GM12878 (cell line): ENCODE measurements around the gene ABHD2.

ENCODE experiments used
- EP300 ChIP-seq, 2 experiments: fragments of 150-350 bp in 1 of 2; IDR thresholded peaks; 2 replicates each; pipeline ENCODE4 v1.6.1; 2011 to 2012; ENCODE audit warnings: low read depth in 2 of 2, low read length in 2 of 2, borderline replicate concordance in 1 of 2, improper control_type of control experiment in 1 of 2, inconsistent platforms in 1 of 2; ENCODE audit not compliant: control insufficient read depth in 1 of 2
- EZH2 ChIP-seq: IDR thresholded peaks from 2 replicates; pipeline ENCODE4 v1.6.1; 2012; ENCODE audit warnings: low read depth, mild to moderate bottlenecking, control low read depth, inconsistent platforms, low read length, borderline replicate concordance; ENCODE audit not compliant: control insufficient read depth
- POLR2AphosphoS5 ChIP-seq: IDR thresholded peaks from 2 replicates; pipeline ENCODE4 v1.6.1; 2011; ENCODE audit warnings: mild to moderate bottlenecking, low read length, inconsistent platforms
- TF ChIP-seq, protein P1 (sequence below), 3 experiments: IDR thresholded peaks in 2 of 3; conservative IDR thresholded peaks in 1 of 3; 2 replicates each; pipeline ENCODE4 v1.5.1; 2011; ENCODE audit warnings: low read depth in 3 of 3, low read length in 3 of 3, mild to moderate bottlenecking in 3 of 3, control low read depth in 2 of 3, moderate library complexity in 2 of 3, inconsistent platforms in 1 of 3, mixed read lengths in 1 of 3; ENCODE audit not compliant: control insufficient read depth in 2 of 3, insufficient read depth in 1 of 3; ENCODE audit errors: extremely low read depth in 1 of 3

DNA sequence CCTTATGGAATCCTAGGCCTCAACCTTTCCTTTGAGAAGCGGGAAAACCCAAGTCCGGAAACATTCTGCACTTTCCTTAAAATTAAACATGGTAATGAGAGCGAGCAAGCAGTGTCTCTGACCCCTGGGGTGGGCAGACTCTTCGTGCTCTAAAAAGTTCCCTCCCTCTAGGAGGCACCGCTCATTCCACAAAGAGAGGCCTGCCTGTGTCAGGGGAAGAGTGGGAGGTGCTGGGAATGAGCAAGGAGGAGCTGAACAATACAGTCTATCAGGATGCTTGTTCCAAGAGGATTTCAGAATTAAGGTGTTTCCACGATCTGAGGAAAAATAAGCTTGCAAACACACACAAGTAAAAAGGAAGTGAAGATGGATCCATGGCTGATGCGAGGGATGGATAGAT is 139.2 kb downstream of the ABHD2 start:
- no peak for TF ChIP-seq EP300 (IDR thresholded peaks at IDR 0.05; ENCODE audit: borderline replicate concordance in 1 of 2, control insufficient read depth in 1 of 2, low read depth in 2 of 2, low read length in 2 of 2)
- TF ChIP-seq, protein P1, sequence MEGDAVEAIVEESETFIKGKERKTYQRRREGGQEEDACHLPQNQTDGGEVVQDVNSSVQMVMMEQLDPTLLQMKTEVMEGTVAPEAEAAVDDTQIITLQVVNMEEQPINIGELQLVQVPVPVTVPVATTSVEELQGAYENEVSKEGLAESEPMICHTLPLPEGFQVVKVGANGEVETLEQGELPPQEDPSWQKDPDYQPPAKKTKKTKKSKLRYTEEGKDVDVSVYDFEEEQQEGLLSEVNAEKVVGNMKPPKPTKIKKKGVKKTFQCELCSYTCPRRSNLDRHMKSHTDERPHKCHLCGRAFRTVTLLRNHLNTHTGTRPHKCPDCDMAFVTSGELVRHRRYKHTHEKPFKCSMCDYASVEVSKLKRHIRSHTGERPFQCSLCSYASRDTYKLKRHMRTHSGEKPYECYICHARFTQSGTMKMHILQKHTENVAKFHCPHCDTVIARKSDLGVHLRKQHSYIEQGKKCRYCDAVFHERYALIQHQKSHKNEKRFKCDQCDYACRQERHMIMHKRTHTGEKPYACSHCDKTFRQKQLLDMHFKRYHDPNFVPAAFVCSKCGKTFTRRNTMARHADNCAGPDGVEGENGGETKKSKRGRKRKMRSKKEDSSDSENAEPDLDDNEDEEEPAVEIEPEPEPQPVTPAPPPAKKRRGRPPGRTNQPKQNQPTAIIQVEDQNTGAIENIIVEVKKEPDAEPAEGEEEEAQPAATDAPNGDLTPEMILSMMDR (IDR thresholded peaks at IDR 0.05 in 2 of 3, conservative IDR thresholded peaks at IDR 0.05 in 1 of 3; ENCODE audit: control insufficient read depth in 2 of 3, extremely low read depth in 1 of 3, insufficient read depth in 1 of 3, low read depth in 3 of 3, low read length in 3 of 3), result no peak
- no peak for TF ChIP-seq POLR2AphosphoS5
- no peak for TF ChIP-seq EZH2
